ENCODE measurements around the gene PTN.
"Not testable (repeated sequence)": the region's sequence is repeated elsewhere in the genome, so short reads cannot be mapped to it uniquely, and the experiment has no call there.

Gene PTN

DNA sequence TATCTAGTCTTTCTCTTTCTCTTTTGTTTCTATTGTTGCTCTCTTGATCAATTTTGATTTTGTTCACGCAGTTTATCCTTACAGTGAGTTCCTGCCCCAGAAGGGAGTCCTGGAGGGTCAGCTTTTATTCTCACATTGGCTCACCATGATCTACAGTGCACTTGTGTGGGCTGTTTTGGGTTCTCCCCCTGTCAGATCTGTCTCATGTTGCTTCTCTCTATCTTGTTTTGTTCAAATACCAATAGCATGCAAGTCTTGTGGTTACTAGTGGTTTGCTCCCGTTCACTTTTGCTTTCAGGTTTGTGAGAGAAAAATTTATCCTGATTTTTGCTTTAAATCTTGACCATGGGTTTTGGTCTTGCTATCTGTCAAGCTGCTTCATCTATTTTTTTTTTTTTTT, 74.3 kb downstream of the PTN start:
- Histone ChIP-seq H3K79me2 (ENCODE audit: control insufficient read depth, low read length) (no peaks in the 10 kb centered on the region), H4K20me1 (ENCODE audit: control insufficient read depth, insufficient read depth, low read depth, low read length) (no peaks in the 10 kb centered on the region), H3F3A (ENCODE audit: control insufficient read depth, insufficient read depth) (no peaks in the 10 kb centered on the region), H3K4me1 (ENCODE audit: control insufficient read depth, low read length) (no peaks in the 10 kb centered on the region), H3K36me3 (ENCODE audit: control insufficient read depth, low read length) (no peaks in the 10 kb centered on the region), H3K9me2 (replicated peaks; ENCODE audit: control insufficient read depth, low read length) (no peaks in the 10 kb centered on the region), H3K27me3 (ENCODE audit: control insufficient read depth, low read length) (no peaks in the 10 kb centered on the region), H3K27ac (ENCODE audit: low read depth, low read length) (no peak overlapping the region), H3K9me3 (ENCODE audit: control insufficient read depth, insufficient read depth, low read length) (peaks cover 6% of the 10 kb centered on the region; the same call in 1 of the 2 replicates), H3K4me2 (ENCODE audit: low read length) (no peak overlapping the region), H3K4me3 (ENCODE audit: low read length) (no peak overlapping the region)
- no peak for TF ChIP-seq EZH2phosphoT487 (IDR thresholded peaks at IDR 0.05; ENCODE audit: borderline replicate concordance, low read length)

DNA sequence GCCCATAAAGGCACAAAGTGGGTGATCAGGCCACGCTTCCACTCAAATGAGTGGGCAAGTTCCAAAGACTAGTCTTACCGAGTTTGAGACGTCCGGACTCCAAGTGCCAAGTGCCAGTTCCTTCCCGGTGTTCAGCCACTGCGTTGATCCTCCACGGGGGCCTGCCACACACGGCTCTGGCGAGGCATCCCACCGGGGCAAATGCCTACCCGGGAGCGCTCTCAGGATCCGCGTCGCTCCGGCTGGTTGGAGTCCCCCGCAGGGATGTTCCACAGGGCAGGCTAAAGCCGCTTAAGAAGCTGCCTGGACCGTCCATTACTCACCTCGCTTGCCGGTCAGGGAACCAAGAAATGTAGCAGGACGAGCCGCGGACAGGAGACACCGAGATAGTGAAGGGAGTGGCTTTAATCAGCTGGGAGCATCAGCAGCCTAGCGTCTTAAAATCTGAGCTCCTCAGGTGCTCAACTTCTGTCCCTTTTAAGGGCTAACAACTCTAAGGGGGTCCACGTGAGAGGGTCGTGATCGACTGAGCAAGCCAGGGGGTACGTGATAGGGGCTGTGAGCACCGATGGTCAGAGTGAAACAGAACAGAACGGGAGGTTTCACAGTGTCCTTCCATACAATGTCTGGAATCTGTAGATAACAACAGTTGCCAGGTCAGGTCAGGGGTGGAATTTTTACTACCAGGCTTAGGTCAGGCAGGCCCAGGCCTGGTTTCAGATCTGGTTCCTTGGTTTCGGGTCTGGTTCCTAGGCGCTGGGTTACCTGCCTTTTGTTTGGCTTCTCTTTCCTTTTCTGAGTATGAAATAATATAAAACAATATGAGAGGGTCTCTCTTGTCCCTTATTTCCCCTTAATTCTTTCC, 75.3 kb downstream of the PTN start:
- not testable (repeated sequence) for H3K27me3 ChIP-seq (ENCODE audit: control insufficient read depth, low read length); H3K4me2 ChIP-seq (ENCODE audit: low read length); H3K9me2 ChIP-seq (replicated peaks; ENCODE audit: control insufficient read depth, low read length); H3K79me2 ChIP-seq (ENCODE audit: control insufficient read depth, low read length); H3K36me3 ChIP-seq (ENCODE audit: control insufficient read depth, low read length); H3K9me3 ChIP-seq (ENCODE audit: control insufficient read depth, insufficient read depth, low read length); H3F3A ChIP-seq (ENCODE audit: control insufficient read depth, insufficient read depth); H3K4me1 ChIP-seq (ENCODE audit: control insufficient read depth, low read length); H3K27ac ChIP-seq (ENCODE audit: low read depth, low read length); H4K20me1 ChIP-seq (ENCODE audit: control insufficient read depth, insufficient read depth, low read depth, low read length); H3K4me3 ChIP-seq (ENCODE audit: low read length)

DNA sequence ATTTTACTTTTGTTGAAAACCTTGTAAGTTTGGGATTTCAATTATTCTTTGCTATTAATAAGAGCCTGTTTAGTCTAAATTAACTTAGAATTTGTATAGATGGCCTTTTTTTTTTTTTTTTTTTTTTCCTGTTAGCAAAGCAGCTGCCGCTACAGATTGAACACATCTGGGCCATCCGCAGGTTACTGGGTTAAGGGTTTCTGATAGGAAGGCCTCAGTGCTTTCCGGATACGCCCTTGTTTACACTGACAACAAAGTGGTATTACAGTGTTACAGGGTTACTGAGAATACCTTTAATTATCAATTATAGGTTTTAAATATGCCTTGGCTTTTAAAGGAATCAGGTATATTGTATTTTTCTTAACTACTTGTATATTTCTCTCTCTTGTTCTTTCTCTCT, 76.8 kb downstream of the PTN start:
- H3F3A ChIP-seq (ENCODE audit: control insufficient read depth, insufficient read depth), result no peaks in the 10 kb centered on the region
- H3K27ac ChIP-seq (ENCODE audit: low read depth, low read length), result no peak overlapping the region
- no peaks in the 10 kb centered on the region for H3K27me3 ChIP-seq (ENCODE audit: control insufficient read depth, low read length)
- H4K20me1 ChIP-seq (ENCODE audit: control insufficient read depth, insufficient read depth, low read depth, low read length), result no peaks in the 10 kb centered on the region
- no peak overlapping the region for H3K4me2 ChIP-seq (ENCODE audit: low read length)
- H3K4me3 ChIP-seq (ENCODE audit: low read length), result no peak overlapping the region
- no peaks in the 10 kb centered on the region for H3K36me3 ChIP-seq (ENCODE audit: control insufficient read depth, low read length)
- no peaks in the 10 kb centered on the region; the same call in 1 of the 2 replicates for H3K9me3 ChIP-seq (ENCODE audit: control insufficient read depth, insufficient read depth, low read length)
- TF ChIP-seq, protein P1, sequence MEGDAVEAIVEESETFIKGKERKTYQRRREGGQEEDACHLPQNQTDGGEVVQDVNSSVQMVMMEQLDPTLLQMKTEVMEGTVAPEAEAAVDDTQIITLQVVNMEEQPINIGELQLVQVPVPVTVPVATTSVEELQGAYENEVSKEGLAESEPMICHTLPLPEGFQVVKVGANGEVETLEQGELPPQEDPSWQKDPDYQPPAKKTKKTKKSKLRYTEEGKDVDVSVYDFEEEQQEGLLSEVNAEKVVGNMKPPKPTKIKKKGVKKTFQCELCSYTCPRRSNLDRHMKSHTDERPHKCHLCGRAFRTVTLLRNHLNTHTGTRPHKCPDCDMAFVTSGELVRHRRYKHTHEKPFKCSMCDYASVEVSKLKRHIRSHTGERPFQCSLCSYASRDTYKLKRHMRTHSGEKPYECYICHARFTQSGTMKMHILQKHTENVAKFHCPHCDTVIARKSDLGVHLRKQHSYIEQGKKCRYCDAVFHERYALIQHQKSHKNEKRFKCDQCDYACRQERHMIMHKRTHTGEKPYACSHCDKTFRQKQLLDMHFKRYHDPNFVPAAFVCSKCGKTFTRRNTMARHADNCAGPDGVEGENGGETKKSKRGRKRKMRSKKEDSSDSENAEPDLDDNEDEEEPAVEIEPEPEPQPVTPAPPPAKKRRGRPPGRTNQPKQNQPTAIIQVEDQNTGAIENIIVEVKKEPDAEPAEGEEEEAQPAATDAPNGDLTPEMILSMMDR (IDR thresholded peaks at IDR 0.05; ENCODE audit: low read depth, low read length, poor library complexity, severe bottlenecking), result no peak
- no peak for TF ChIP-seq EZH2phosphoT487 (IDR thresholded peaks at IDR 0.05; ENCODE audit: borderline replicate concordance, low read length)
- H3K4me1 ChIP-seq (ENCODE audit: control insufficient read depth, low read length), result no peaks in the 10 kb centered on the region
- H3K9me2 ChIP-seq (replicated peaks; ENCODE audit: control insufficient read depth, low read length), result no peaks in the 10 kb centered on the region
- H3K79me2 ChIP-seq (ENCODE audit: control insufficient read depth, low read length), result no peaks in the 10 kb centered on the region

DNA sequence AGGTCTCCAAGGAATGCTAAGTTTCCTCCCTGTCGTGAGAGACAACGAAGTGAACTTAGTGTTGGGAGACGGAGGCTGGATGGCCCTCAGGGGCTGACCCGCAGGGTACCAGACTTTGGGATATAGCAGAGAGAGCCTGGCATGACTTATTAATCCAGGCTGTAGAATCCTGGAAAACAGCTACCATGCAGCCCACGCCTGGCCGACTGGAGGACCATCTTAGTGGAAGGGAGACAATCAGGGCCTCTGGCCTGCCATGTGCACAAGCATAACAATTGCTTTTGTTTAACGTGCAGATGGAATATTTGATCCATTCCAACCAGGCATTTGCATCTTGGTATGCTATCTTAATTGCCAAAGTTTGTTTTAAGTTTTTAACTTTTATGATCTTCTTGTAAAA, 78.1 kb downstream of the PTN start:
- H3K9me2 ChIP-seq (replicated peaks; ENCODE audit: control insufficient read depth, low read length); H3K4me1 ChIP-seq (ENCODE audit: control insufficient read depth, low read length); H4K20me1 ChIP-seq (ENCODE audit: control insufficient read depth, insufficient read depth, low read depth, low read length); H3K79me2 ChIP-seq (ENCODE audit: control insufficient read depth, low read length); H3F3A ChIP-seq (ENCODE audit: control insufficient read depth, insufficient read depth); H3K4me2 ChIP-seq (ENCODE audit: low read length); H3K27me3 ChIP-seq (ENCODE audit: control insufficient read depth, low read length); H3K9me3 ChIP-seq (ENCODE audit: control insufficient read depth, insufficient read depth, low read length); H3K4me3 ChIP-seq (ENCODE audit: low read length); H3K36me3 ChIP-seq (ENCODE audit: control insufficient read depth, low read length); H3K27ac ChIP-seq (ENCODE audit: low read depth, low read length): not testable (repeated sequence)

DNA sequence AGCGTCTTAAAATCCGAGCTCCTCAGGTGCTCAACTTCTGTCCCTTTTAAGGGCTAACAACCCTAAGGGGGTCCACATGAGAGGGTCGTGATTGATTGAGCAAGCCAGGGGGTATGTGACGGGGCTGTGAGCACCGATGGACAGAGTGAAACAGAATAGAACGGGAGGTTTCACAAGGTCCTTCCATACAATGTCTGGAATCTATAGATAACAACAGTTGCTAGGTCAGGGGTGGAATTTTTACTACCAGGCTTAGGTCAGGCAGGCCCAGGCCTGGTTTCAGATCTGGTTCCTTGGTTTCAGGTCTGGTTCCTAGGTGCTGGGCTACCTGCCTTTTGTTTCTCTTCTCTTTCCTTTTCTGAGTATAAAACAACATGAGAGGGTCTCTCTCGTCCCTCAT, 80.9 kb downstream of the PTN start:
- Histone ChIP-seq H3K9me2 (replicated peaks; ENCODE audit: control insufficient read depth, low read length) (no peaks in the 10 kb centered on the region), H3K4me3 (ENCODE audit: low read length) (no peak overlapping the region), H4K20me1 (ENCODE audit: control insufficient read depth, insufficient read depth, low read depth, low read length) (no peaks in the 10 kb centered on the region), H3K27me3 (ENCODE audit: control insufficient read depth, low read length) (no peaks in the 10 kb centered on the region), H3F3A (ENCODE audit: control insufficient read depth, insufficient read depth) (no peaks in the 10 kb centered on the region), H3K4me1 (ENCODE audit: control insufficient read depth, low read length) (no peaks in the 10 kb centered on the region), H3K9me3 (ENCODE audit: control insufficient read depth, insufficient read depth, low read length) (no peaks in the 10 kb centered on the region), H3K4me2 (ENCODE audit: low read length) (no peak overlapping the region), H3K79me2 (ENCODE audit: control insufficient read depth, low read length) (no peaks in the 10 kb centered on the region), H3K36me3 (ENCODE audit: control insufficient read depth, low read length) (no peaks in the 10 kb centered on the region), H3K27ac (ENCODE audit: low read depth, low read length) (no peak overlapping the region)
- TF ChIP-seq, protein P1 (IDR thresholded peaks at IDR 0.05; ENCODE audit: low read depth, low read length, poor library complexity, severe bottlenecking), result no peak
- no peak for TF ChIP-seq EZH2phosphoT487 (IDR thresholded peaks at IDR 0.05; ENCODE audit: borderline replicate concordance, low read length)
